ENCODE measurements around the gene LRRC8E.

Gene LRRC8E

GRCh38 chr19:7888145-7888825 lies at the start of gene LRRC8E:
LRRC8E (plus strand) TSS chr19:7888510; CDS start chr19:7895604, 7,094 bp downstream.
- peak; percentile 57 for DNase-seq

- DNase-seq: no peak
These were observed 48.8 kb upstream of the LRRC8E start for GRCh38 chr19:7839476-7839875.

GRCh38 chr19:7840629-7841028 lies 47.7 kb upstream of the LRRC8E start:
- DNase-seq: no peak

GRCh38 chr19:7841751-7842660 lies 46.3 kb upstream of the LRRC8E start:
- no peak for DNase-seq

- no peak for DNase-seq
These were observed 45.5 kb upstream of the LRRC8E start for GRCh38 chr19:7842661-7843294.

GRCh38 chr19:7843521-7843920 lies 44.8 kb upstream of the LRRC8E start:
- DNase-seq: no peak

- no peak for DNase-seq
These were observed 43.9 kb upstream of the LRRC8E start for GRCh38 chr19:7844405-7844804.

GRCh38 chr19:7844951-7845350 lies 43.4 kb upstream of the LRRC8E start:
- no peak for DNase-seq

- no peak for DNase-seq
These were observed 42.7 kb upstream of the LRRC8E start for GRCh38 chr19:7845390-7846154.

GRCh38 chr19:7846155-7846646 lies 42.1 kb upstream of the LRRC8E start:
- no peak for DNase-seq

GRCh38 chr19:7847664-7848063 lies 40.6 kb upstream of the LRRC8E start:
- no peak for DNase-seq

GRCh38 chr19:7848779-7849457 lies 39.4 kb upstream of the LRRC8E start:
- no peak for DNase-seq

- DNase-seq: no peak
These were observed 38.7 kb upstream of the LRRC8E start for GRCh38 chr19:7849631-7849999.

- DNase-seq: no peak
These were observed 38.1 kb upstream of the LRRC8E start for GRCh38 chr19:7850000-7850813.

GRCh38 chr19:7850945-7851622 lies 37.2 kb upstream of the LRRC8E start:
- no peak for DNase-seq

GRCh38 chr19:7851623-7852500 lies 36.4 kb upstream of the LRRC8E start:
- no peak for DNase-seq

GRCh38 chr19:7852851-7853769 lies 35.2 kb upstream of the LRRC8E start:
- peak; percentile 77 for DNase-seq

GRCh38 chr19:7853770-7854128 lies 34.6 kb upstream of the LRRC8E start:
- DNase-seq: no peak
